ENCODE data around the gene PRODH.
"Not testable (repeated sequence)": the region's sequence is repeated elsewhere in the genome, so short reads cannot be mapped to it uniquely, and the experiment has no call there.

GRCh38 chr22:18920257-18920902, 15.7 kb downstream of the PRODH start:
- TF ChIP-seq EP300, CTCF (IDR thresholded peaks at IDR 0.05): not testable (repeated sequence)

Measured in suprapubic skin (tissue), 3 donors.